KOPT-K1 (cell line): ENCODE measurements around the gene NT5M.

Source experiments
- H3K27ac ChIP-seq: fragments of 200-600 bp; sonication (generic); 2 replicates; pipeline ENCODE4 v1.5.1; 2016; ENCODE audit warnings: antibody characterized with exemption, mild to moderate bottlenecking, low read depth, low read length; ENCODE audit not compliant: poor library complexity, severe bottlenecking
- H3K36me3 ChIP-seq: fragments of 200-600 bp; sonication (generic); 2 replicates; pipeline ENCODE4 v1.5.1; 2017; ENCODE audit warnings: antibody characterized with exemption, mild to moderate bottlenecking, low read length, moderate library complexity; ENCODE audit not compliant: insufficient read depth
- H3K9me3 ChIP-seq: fragments of 200-600 bp; sonication (generic); 2 replicates; pipeline ENCODE4 v1.5.1; 2017; ENCODE audit warnings: antibody characterized with exemption, low read length, mild to moderate bottlenecking; ENCODE audit not compliant: insufficient read depth, poor library complexity, severe bottlenecking

Gene NT5M

DNA sequence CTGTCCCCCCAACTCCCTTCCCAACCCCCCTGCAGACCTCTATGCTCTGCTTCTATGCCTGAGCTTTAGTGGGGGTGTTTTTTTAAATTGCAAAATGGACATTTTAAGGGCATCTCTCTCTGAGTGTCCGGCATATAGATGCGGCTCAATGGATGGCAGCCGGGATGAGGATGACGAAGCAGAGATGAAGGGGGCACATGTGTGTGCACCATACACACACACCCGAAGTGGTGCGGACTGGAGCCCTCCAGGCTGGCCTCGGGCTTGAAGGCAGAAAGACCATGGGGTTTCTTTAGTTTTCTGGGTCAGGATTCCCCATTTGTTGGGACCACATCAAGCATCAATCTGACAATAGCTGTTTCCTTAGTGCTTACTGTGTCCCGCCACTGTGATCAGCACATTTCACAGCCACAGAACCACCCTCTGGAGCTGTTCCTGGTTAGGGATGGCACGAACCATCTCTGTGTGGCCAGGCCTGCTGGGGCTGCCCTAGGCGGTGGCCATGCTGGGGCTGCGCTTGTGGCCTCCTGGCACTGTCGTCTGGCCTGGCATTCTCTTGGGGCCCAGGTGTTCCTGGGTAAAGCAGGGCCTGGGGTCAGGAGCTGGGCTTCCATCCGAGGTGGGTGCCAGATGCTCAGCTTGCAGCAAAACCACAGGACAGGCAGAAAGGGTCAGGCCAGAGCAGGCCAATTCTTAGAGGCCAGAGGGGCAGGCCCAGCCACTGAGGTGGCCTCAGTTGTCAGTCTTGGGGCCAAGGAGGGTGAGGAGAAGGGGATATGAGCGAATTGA lies 49.9 kb downstream of the NT5M start:
- Histone ChIP-seq H3K27ac (no peak overlapping the region), H3K9me3 (no peaks in the 10 kb centered on the region), H3K36me3 (no peaks in the 10 kb centered on the region)

DNA sequence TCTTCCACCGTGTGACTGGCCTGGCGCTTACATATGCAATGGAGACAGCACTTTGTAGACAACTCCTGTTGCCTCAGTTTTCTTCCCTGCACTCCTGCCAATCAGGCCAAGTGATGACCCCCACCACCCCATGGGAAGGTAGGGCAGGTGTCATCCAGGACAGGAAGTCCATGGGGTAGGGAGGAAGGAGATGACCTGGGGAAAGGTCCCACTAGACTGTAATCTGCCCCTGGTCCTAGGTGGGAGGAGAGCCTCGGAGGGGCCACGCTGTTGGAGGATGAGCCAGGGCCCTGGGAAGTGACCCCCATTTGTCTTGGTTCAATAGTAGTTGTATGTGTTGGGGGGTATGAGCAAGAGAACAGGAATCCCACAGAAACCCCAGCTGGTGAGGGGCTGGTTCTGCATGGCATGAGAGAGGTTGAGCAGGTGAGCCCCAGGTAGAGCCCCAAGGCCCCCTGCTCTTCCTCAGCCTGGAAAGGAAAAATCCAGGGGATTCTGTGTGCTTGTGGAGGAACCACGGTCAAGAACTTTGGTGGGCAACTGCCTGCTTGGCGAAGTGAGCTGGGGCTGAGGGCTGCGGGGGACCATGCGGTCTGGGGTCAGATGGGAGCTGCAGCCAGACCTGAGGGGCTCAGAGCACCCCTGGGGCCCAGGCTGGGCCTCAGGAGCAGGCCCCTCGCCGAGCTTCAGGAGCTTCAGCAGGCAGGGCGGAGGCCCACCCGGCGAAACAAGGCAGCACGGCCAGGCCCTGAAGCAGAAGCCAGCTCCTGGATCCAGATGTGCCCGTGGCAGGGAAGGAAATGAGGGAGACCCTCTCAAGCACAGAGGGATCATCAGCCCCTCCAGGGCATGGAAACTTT lies 50.7 kb downstream of the NT5M start:
- no peaks in the 10 kb centered on the region for H3K36me3 ChIP-seq
- H3K9me3 ChIP-seq, result no peaks in the 10 kb centered on the region
- no peak overlapping the region for H3K27ac ChIP-seq

DNA sequence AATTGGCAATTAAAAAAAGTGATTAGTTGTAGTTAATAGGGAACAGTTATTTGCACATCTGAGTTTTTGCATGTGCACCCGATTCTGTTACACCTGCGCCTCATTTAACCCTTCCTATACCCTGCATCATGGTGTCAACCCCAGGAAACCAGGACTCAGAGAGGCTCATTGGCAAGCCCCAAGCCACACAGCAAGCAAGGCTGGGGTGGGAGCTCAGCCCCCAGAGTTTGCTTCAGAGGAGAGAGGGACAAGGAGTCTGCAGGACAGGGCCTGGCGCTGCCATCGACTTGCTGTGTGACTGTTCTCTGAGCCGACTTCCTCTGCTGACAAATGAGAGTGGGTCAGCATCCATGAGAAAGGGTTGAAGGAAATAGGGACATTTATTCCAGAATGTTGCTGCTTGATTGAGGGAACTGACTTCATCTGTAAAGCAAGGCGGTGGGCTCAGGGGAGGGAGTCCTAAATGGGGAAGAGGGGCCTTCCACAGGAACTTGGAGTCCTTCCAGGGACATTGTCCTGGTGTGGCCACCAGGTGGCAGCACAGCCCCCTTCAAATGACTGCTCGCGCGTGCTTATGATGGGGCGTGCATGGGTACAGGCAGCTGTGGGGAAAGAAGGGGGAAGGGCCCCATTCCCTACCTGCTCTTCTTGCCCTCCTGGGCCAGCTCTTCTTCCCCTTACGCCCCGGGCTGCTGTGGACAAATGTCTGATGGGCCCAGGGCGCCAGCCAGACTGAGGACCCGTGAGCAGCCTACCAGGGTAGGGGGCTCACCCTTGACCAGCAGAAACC lies 51.6 kb downstream of the NT5M start:
- no peaks in the 10 kb centered on the region for H3K36me3 ChIP-seq
- H3K27ac ChIP-seq, result no peak overlapping the region
- H3K9me3 ChIP-seq, result peaks cover 3% of the 10 kb centered on the region

DNA sequence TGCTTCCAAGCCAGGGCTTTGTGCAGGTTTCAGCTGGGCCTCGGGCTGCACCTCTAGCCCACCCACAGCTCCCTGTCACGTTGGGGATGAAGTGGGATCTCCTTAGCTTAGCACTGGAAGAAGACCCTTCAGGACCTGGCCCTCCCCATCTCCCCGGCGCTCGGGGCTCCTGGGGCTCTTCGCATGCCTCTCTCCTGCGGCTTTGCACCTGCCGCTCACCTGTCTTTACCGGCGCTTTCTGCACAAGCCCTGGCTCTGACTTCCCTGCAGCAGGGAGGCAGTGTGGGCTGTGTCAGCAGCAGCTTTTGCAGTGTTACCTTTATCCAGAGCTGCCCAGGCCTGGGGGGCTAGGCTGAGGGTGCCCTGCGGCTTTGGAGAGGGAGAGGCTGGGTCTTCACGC lies 52.3 kb downstream of the NT5M start:
- H3K9me3 ChIP-seq, result peaks cover 10% of the 10 kb centered on the region
- no peaks in the 10 kb centered on the region for H3K36me3 ChIP-seq
- H3K27ac ChIP-seq, result no peak overlapping the region

GRCh38 chr17:17356149-17356930 lies 53.2 kb downstream of the NT5M start:
- Histone ChIP-seq H3K36me3 (no peaks in the 10 kb centered on the region), H3K9me3 (peaks cover 14% of the 10 kb centered on the region), H3K27ac (no peak overlapping the region)

DNA sequence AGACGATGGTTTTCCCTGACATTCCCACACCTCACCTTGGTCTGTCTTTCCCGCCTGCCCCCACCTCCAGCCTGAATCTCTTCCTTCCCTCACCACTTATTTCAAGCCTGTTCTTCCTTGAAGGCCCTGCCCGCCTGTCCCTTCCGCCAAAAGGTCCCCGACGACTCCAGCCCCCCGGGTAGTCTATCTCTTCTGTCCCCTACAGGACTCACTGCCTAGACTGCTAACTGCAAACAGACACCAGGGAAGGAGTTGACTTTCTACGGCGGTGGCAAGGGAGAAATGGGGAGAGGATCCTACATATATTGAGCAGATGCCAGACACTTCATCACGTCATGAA lies 53.7 kb downstream of the NT5M start:
- Histone ChIP-seq H3K9me3 (peaks cover 14% of the 10 kb centered on the region), H3K36me3 (no peaks in the 10 kb centered on the region), H3K27ac (no peak overlapping the region)

GRCh38 chr17:17358060-17358751 lies 55.0 kb downstream of the NT5M start:
- H3K27ac ChIP-seq, result no peak overlapping the region
- H3K9me3 ChIP-seq, result peaks cover 14% of the 10 kb centered on the region
- H3K36me3 ChIP-seq, result no peaks in the 10 kb centered on the region

DNA sequence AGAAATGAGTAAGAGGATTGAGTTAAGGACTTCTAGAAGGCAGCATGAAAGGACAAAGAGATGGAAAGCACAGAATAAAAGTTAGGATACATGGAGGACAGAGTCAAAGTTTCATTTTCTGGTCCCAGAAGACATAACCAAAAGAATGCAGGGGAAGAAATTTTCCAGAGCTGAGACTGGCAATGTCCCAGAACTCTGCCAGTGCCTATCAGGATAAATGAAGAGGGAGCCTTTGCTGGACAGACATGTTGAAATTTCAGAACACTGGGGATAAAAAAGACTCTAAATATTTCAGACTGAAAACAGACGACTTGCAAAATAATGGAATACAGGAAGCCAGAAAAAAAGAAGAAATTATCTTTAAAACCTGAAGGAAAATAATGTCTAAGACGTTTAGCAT lies 55.7 kb downstream of the NT5M start:
- no peak overlapping the region for H3K27ac ChIP-seq
- no peaks in the 10 kb centered on the region for H3K36me3 ChIP-seq
- H3K9me3 ChIP-seq, result peaks cover 14% of the 10 kb centered on the region

- Histone ChIP-seq H3K27ac (no peak overlapping the region), H3K9me3 (peaks cover 14% of the 10 kb centered on the region), H3K36me3 (no peaks in the 10 kb centered on the region)
These were observed 56.1 kb downstream of the NT5M start for GRCh38 chr17:17359271-17359670.

GRCh38 chr17:17360087-17360730 lies 57.0 kb downstream of the NT5M start:
- Histone ChIP-seq H3K36me3 (no peaks in the 10 kb centered on the region), H3K27ac (no peak overlapping the region), H3K9me3 (peaks cover 14% of the 10 kb centered on the region)

DNA sequence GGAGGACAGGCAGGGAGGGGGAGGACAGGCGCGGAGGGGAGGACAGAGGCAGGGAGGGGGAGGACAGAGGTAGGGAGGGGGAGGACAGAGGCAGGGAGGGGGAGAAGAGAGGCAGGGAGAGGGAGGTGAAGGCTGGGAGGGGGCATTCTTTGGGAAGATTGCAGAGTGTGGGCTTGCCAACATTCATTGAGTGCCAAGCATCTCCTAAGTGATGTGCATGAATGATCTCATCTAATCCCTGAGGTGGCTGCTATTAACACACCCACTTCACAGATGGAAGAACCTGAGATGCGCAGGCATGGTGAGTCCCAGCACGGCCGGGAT lies 58.3 kb downstream of the NT5M start:
- no peak overlapping the region for H3K27ac ChIP-seq
- peaks cover 14% of the 10 kb centered on the region for H3K9me3 ChIP-seq
- no peaks in the 10 kb centered on the region for H3K36me3 ChIP-seq

DNA sequence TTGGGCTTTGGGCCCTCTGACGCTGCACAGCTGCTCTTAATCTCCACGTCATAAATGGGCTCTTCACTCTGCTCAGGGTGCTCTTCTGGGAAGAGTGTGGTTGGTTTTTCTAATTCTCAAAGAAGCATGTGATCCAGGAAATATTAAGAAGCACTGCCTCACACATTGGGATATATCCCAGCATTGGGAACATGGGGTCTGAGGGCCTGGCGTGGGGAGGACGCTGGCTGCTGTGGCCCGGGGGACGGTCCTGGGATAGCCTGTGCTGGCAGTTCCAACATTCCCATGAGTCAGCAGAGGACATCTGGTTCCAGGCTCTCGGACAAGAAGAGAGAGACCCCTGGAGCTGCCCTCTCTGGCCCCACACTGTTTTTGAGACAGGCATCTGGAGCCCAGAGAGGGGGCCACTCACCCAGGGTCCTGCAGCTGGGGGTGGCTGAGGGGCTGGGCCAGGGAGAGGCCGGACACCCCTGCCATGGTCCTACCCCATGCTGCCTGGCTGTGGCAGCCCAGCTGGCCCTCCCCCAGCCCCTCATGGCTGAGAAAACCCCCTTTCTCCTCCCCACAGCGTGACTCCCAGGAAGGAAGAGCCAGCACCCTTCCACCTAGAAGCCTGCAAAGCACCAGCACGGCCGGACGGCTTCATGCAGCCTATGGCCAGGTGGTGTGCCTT lies 58.8 kb downstream of the NT5M start:
- no peaks in the 10 kb centered on the region for H3K36me3 ChIP-seq

GRCh38 chr17:17362540-17362930 lies 59.4 kb downstream of the NT5M start:
- peaks cover 14% of the 10 kb centered on the region for H3K9me3 ChIP-seq
- no peak overlapping the region for H3K27ac ChIP-seq
- H3K36me3 ChIP-seq, result no peaks in the 10 kb centered on the region

More for the DNA sequence above, 58.8 kb downstream of the NT5M start:
- no peak overlapping the region for H3K27ac ChIP-seq
- H3K9me3 ChIP-seq, result peaks cover 14% of the 10 kb centered on the region
